Measurements from ENCODE around the gene TICAM1.
"Not testable (repeated sequence)": the region's sequence is repeated elsewhere in the genome, so short reads cannot be mapped to it uniquely, and the experiment has no call there.

TICAM1 gene

DNA sequence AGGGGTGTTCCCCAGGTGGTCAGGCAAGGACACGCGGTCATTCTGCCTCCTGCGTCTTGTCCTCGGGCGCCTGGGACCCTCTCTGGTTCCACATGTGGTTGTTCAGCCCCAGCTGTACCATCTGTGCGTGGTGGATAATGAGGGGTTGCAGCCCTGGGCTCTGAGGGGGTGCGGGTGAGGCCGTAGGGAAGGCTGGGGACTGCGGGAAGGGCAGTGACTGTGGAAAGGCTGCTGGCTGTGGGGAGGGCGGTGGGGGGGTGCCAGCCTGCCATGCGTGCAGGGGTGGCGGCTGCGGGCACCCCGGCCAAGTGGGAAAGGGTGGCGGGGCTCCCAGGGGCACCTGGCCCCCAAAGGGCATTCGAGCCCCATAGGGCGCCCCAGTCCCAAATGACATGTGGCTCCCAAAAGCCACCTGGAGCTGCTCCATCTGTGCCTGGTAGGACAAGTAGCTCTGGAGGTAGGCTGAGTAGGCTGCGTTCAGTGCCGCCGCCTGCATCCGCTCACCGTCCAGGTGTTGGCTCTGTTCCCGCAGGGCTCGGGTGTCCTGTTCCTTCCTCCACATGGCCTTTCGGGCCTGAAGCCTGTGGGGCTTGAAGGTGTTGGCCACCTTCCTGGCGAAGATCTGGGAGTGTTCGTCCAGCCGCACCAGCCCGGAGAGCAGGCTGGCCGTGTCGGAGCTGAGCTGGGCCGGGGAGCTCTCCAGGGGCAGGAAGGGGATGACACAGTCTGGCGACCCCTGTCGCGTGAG lies 15.1 kb downstream of the TICAM1 start:
- H3K9me3 ChIP-seq (ENCODE audit: insufficient read depth, low read depth, low read length) = no peaks in the 10 kb centered on the region; the same call in 1 of the 2 replicates
- H3K9ac ChIP-seq (ENCODE audit: low read depth, low read length) = no peak overlapping the region
- no peaks in the 10 kb centered on the region for H3K4me1 ChIP-seq (ENCODE audit: insufficient read depth, low read length)
- H3K27ac ChIP-seq (ENCODE audit: low read length) = no peak overlapping the region
- H3K27me3 ChIP-seq (ENCODE audit: insufficient read depth, low read length) = peaks cover 15% of the 10 kb centered on the region; the same call in 1 of the 2 replicates
- H3K36me3 ChIP-seq (ENCODE audit: insufficient read depth, low read depth, low read length) = no peaks in the 10 kb centered on the region
- no peak overlapping the region for H3K4me3 ChIP-seq (ENCODE audit: low read length)

DNA sequence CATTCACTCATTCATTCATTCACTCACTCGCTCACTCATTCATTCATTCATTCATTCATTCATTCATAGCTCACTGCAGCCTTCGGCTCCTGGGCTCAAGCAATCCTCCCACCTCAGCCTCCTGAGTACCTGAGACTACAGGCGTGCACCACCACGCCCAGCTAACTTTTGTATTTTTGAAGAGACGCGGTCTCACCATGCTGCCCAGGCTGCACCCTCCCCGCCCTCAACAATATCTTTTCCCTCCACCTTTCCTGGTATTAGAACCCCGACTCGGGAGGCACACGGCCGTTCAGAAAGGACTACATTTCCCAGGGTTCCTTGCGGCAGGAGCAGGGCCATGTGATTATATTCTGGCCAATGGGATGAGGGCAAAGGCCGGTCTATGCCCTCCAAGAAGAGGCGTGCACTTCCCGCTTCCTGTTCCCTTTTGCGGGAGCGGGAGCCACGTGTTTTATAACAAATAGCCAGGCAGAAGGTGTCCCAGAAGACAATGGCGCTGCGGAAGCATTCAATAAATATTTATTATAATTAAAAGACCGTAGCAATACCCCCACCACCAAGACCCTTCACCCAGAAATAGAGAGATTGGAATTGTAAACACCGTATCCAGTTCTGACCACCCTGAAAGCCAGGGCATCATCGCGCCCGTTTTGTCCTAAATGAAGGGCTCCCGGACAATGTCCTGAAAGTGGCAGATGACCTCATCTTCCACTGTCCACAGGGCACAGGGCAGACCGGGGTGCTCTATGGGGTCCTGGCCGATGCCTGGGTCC lies 15.9 kb downstream of the TICAM1 start:
- Histone ChIP-seq H3K9me3 (ENCODE audit: insufficient read depth, low read depth, low read length) (no peaks in the 10 kb centered on the region; the same call in 1 of the 2 replicates), H3K9ac (ENCODE audit: low read depth, low read length) (no peak overlapping the region), H3K27me3 (ENCODE audit: insufficient read depth, low read length) (peaks cover 15% of the 10 kb centered on the region; the same call in 1 of the 2 replicates), H3K4me3 (ENCODE audit: low read length) (peak overlapping the region; percentile 22; the same call in 1 of the 2 replicates), H3K27ac (ENCODE audit: low read length) (no peak overlapping the region), H3K36me3 (ENCODE audit: insufficient read depth, low read depth, low read length) (no peaks in the 10 kb centered on the region), H3K4me1 (ENCODE audit: insufficient read depth, low read length) (no peaks in the 10 kb centered on the region)

DNA sequence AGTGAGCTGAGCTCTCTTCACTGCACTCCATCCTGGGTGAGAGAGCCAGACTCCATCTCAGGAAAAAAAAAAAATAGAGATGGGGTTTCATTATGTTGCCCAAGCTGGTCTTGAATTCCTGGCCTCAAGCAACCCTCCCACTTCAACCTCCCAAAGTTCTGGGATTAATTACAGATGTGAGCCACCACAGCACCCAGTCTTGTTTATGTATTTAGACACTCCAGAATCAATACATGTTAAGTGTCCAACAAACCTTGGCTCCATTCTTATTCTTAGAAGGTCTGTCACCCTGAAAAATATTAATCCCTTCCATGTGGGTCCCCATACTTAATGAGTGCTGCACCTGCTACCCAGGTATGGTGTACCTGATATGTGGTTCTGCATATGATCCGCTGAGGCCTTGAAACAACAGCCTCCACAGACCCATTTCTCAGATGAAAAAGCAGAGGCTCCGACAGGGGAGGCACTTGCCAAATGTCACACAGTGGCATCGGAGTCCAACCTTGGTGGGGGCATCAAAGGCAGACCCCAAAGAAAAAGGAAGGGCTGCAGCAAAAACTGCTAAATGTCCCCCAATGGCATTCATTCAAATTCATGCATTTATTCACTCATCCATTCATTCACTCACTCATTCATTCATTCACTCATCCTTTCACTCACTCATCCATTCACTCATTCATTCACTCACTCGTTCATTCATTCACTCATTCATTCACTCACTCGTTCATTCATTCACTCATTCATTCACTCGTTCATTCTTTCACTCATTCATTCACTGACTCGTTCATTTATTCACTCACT lies 16.7 kb downstream of the TICAM1 start:
- Histone ChIP-seq H3K4me3 (ENCODE audit: low read length) (no peak overlapping the region), H3K9me3 (ENCODE audit: insufficient read depth, low read depth, low read length) (no peaks in the 10 kb centered on the region; the same call in 1 of the 2 replicates), H3K36me3 (ENCODE audit: insufficient read depth, low read depth, low read length) (no peaks in the 10 kb centered on the region), H3K4me1 (ENCODE audit: insufficient read depth, low read length) (no peaks in the 10 kb centered on the region), H3K9ac (ENCODE audit: low read depth, low read length) (no peak overlapping the region), H3K27me3 (ENCODE audit: insufficient read depth, low read length) (peaks cover 15% of the 10 kb centered on the region; the same call in 1 of the 2 replicates), H3K27ac (ENCODE audit: low read length) (no peak overlapping the region)

DNA sequence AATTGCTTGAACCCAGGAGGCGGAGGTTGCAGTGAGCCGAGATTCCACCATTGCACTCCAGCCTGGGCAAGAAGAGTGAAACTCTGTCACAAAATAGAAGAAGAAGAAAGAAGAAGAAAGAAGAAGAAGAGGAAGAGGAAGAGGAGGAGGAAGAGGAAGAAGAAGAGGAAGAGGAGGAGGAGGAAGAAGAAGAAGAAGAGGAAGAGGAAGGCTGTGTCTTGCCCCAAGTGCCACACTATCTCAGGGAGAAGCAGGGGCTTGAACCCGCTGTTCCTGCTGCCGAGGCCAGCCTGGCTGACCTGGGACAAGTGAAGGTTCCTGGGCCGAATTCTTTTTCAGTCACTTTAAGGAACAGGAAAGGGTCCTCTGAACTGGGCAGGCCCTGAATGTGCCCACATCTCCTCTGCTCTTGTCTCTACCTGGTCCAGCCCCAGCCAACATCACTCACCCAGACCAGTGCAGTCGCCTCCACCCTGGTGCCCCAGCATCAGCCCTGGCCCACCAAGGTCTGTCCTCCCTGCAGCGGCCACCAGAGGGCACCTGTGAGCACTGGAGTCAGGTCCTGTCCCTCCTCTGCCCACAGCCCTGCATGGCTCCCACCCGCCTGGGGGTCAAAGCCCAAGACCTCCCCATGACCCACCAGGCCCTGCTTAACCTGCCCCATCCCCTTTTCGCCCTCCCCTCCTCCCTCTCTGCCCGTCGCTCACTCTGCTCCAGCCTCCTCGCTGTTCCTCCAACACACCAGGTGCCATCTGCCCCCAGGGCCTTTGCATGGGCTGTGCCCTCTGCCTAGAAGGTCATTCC lies 20.0 kb downstream of the TICAM1 start:
- no peak overlapping the region for H3K9ac ChIP-seq (ENCODE audit: low read depth, low read length)

DNA sequence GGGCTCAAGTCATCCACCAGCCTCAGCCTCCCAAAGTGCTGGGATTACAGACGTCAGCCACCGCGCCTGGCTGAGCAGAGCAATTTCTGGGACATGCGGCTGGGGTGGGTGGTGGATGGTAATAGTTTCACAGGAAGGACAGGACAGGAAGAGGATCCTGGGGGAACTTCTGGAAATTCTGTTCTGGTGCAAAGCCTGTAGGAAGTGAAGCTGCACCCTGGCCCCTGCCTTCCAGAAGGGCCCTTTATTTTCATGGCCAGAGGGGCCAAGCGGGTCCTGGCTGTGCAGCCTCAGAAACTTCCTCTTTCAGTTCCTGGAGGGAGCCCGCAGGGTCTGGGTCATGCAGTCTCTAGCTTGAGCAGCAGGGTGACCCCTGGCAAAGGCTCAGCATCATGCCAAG lies 24.3 kb downstream of the TICAM1 start:
- Histone ChIP-seq H3K9me3 (ENCODE audit: insufficient read depth, low read depth, low read length) (no peaks in the 10 kb centered on the region), H3K4me1 (ENCODE audit: insufficient read depth, low read length) (no peaks in the 10 kb centered on the region), H3K27me3 (ENCODE audit: insufficient read depth, low read length) (no peaks in the 10 kb centered on the region), H3K9ac (ENCODE audit: low read depth, low read length) (no peak overlapping the region), H3K4me3 (ENCODE audit: low read length) (no peak overlapping the region), H3K36me3 (ENCODE audit: insufficient read depth, low read depth, low read length) (no peaks in the 10 kb centered on the region), H3K27ac (ENCODE audit: low read length) (no peak overlapping the region)

More for the DNA sequence above, 20.0 kb downstream of the TICAM1 start:
- H3K36me3 ChIP-seq (ENCODE audit: insufficient read depth, low read depth, low read length) = no peaks in the 10 kb centered on the region
- peaks cover 7% of the 10 kb centered on the region; the same call in 1 of the 2 replicates for H3K27me3 ChIP-seq (ENCODE audit: insufficient read depth, low read length)
- no peaks in the 10 kb centered on the region for H3K4me1 ChIP-seq (ENCODE audit: insufficient read depth, low read length)
- H3K9me3 ChIP-seq (ENCODE audit: insufficient read depth, low read depth, low read length) = no peaks in the 10 kb centered on the region; the same call in 1 of the 2 replicates
- H3K27ac ChIP-seq (ENCODE audit: low read length) = no peak overlapping the region
- no peak overlapping the region for H3K4me3 ChIP-seq (ENCODE audit: low read length)

DNA sequence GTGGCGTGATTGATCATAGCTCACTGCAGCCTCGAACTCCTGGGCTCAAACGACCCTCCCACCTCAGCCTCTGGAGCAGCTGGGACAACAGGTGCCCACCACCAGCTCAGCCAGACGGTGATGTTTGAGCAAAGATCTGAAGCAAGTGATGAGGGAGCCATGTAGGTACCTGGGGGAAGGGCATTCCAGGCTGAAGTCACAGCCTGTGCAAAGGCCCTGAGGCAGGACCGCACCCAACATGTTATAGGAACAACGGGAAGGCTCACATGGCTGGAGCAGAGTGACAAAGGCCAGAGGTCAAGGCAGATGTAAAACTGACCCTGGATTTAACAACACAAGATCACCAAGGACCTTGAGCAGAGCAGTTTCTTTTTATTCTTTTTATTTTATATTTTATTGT lies 25.1 kb downstream of the TICAM1 start:
- Histone ChIP-seq H3K27me3 (ENCODE audit: insufficient read depth, low read length) (no peaks in the 10 kb centered on the region), H3K36me3 (ENCODE audit: insufficient read depth, low read depth, low read length) (no peaks in the 10 kb centered on the region), H3K9me3 (ENCODE audit: insufficient read depth, low read depth, low read length) (no peaks in the 10 kb centered on the region), H3K9ac (ENCODE audit: low read depth, low read length) (no peak overlapping the region), H3K4me3 (ENCODE audit: low read length) (no peak overlapping the region), H3K27ac (ENCODE audit: low read length) (no peak overlapping the region), H3K4me1 (ENCODE audit: insufficient read depth, low read length) (no peaks in the 10 kb centered on the region)

DNA sequence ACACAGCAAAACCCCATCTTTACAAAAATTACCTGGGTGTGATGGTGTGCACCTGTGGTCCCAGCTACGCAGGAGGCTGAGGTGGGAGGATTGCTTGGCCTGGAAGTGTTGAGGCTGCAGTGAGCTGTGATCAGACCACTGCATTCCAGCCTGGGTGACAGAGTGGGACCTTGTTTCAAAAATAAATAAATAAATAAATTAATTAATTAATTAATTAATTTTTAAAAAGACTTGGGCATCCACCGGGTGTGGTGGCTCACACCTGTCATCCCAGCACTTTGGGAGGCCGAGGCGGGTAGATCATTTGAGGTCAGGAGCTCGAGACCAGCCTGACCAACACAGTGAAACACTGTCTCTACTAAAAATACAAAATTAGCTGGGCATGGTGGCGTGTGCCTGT lies 26.4 kb downstream of the TICAM1 start:
- not testable (repeated sequence) for H3K9me3 ChIP-seq (ENCODE audit: insufficient read depth, low read depth, low read length); H3K27me3 ChIP-seq (ENCODE audit: insufficient read depth, low read length); H3K27ac ChIP-seq (ENCODE audit: low read length); H3K36me3 ChIP-seq (ENCODE audit: insufficient read depth, low read depth, low read length); H3K4me1 ChIP-seq (ENCODE audit: insufficient read depth, low read length); H3K9ac ChIP-seq (ENCODE audit: low read depth, low read length); H3K4me3 ChIP-seq (ENCODE audit: low read length)

DNA sequence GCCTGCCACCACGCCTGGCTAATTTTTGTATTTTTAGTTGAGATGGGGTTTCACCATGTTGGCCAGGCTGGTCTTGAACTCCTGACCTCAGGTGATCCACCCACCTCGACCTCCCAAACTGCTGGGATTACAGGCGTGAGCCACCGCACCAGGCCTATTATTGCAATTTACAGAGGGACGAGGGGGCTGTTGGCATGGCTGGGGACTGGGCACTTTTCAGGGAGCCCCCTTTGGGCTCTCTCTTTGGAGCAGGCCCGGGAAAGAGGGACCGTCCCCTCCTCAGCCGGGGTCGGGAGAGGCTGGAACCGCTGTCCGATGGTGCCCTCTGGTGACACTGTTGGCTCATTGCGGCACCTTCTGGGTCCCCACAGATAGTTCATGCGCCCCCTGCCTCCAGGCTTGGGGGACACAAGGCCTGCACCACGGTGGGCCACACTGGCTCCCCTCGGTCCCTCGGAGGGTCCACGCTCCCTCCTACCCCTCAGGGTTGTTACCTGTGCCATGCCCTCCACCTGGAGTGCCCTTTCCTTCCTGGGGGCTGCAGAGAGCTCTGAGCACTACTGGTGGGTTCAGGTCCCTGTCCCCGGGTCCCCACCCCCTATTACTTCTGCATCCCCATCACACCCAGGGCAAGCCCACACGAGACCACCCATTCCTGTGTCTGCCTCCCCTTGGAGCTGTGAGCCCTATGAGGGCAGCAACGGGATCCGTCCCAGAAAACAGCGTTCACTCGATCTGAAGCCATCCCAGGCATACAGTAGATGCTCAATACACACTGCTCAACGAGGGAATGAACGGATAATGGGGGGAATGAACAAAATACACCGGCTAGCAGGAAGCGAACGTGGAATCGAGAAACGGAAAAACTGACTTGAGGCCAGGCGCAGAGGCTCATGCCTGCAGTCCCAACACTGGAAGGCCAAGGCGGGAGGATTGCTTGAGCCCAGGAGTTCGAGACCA lies 27.5 kb downstream of the TICAM1 start:
- H3K4me1 ChIP-seq (ENCODE audit: insufficient read depth, low read length) = no peaks in the 10 kb centered on the region
- H3K9ac ChIP-seq (ENCODE audit: low read depth, low read length) = no peak overlapping the region
- no peaks in the 10 kb centered on the region for H3K27me3 ChIP-seq (ENCODE audit: insufficient read depth, low read length)
- H3K4me3 ChIP-seq (ENCODE audit: low read length) = no peak overlapping the region
- no peaks in the 10 kb centered on the region for H3K9me3 ChIP-seq (ENCODE audit: insufficient read depth, low read depth, low read length)
- H3K36me3 ChIP-seq (ENCODE audit: insufficient read depth, low read depth, low read length) = no peaks in the 10 kb centered on the region
- H3K27ac ChIP-seq (ENCODE audit: low read length) = no peak overlapping the region

DNA sequence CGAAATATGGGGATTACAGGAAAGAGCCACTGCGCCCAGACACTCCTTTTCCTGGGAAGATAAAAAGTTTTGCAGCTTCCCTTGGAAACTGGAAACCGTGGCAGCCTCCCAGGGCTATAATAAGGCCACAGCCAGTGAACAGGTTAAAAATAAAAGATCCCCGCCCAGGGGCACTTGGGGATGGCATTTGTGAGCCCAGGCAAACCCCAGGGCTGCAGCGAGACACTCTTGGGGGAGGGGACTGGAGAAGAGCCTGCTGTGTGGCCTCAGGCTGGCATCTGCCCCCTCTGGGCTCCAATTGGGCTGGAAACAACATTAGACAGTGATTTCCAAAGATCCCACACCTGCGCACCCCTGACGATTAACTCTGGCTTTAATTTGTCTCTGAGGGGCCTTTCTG lies 28.8 kb downstream of the TICAM1 start:
- no peak overlapping the region for H3K9ac ChIP-seq (ENCODE audit: low read depth, low read length)
- H3K4me3 ChIP-seq (ENCODE audit: low read length) = no peak overlapping the region
- H3K27me3 ChIP-seq (ENCODE audit: insufficient read depth, low read length) = no peaks in the 10 kb centered on the region
- no peak overlapping the region for H3K27ac ChIP-seq (ENCODE audit: low read length)
- H3K9me3 ChIP-seq (ENCODE audit: insufficient read depth, low read depth, low read length) = no peaks in the 10 kb centered on the region
- H3K36me3 ChIP-seq (ENCODE audit: insufficient read depth, low read depth, low read length) = no peaks in the 10 kb centered on the region
- no peaks in the 10 kb centered on the region for H3K4me1 ChIP-seq (ENCODE audit: insufficient read depth, low read length)

DNA sequence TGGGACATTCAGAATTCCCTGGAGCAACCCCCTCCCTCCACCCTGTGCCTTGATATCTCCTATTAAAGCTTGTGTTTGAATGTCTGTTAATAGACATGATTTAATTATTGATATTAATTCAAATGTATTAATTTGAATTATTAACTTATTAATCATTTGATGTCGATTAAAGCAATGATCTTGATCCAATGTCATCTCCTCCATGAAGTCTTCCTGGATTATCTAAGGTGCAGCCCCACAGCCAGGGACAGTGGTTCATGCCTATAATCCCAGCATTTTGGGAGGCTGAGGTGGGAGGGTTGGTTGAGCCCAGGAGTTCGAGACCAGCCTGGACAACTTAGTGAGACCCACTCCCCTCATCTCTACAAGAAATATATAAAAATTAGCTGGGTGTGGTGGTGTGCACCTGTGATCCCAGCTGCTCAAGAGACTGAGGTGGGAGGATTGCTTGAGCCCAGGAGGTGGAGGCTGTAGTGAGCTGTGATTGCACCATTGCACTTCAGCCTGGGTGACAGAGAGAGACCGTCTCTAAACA lies 30.4 kb downstream of the TICAM1 start:
- Histone ChIP-seq H3K4me1 (ENCODE audit: insufficient read depth, low read length) (no peaks in the 10 kb centered on the region), H3K4me3 (ENCODE audit: low read length) (no peak overlapping the region), H3K27me3 (ENCODE audit: insufficient read depth, low read length) (no peaks in the 10 kb centered on the region), H3K27ac (ENCODE audit: low read length) (no peak overlapping the region), H3K9ac (ENCODE audit: low read depth, low read length) (no peak overlapping the region), H3K36me3 (ENCODE audit: insufficient read depth, low read depth, low read length) (peaks cover 12% of the 10 kb centered on the region), H3K9me3 (ENCODE audit: insufficient read depth, low read depth, low read length) (no peaks in the 10 kb centered on the region)

Measured in iPS-20b (cell line).